H1 (cell line): ENCODE data around the gene KCNQ2. TPM values are rescaled to one million over a fixed set of nuclear protein-coding genes. Genes with fewer than 3 reads are reported as not detected.

Source experiments
- CTCF ChIA-PET: fragments of 300-600 bp; sonication (Branson Sonifier 250); formaldehyde crosslinking; loops from one replicate; lab custom pipeline; 2021; ENCODE audit not compliant: partially characterized antibody; lab: Charles Lee
- POLR2A ChIA-PET: fragments of 300-600 bp; sonication (Branson Sonifier 250); formaldehyde crosslinking; loops from one replicate; lab custom pipeline; 2021; ENCODE audit warnings: inconsistent platforms; ENCODE audit not compliant: partially characterized antibody; lab: Charles Lee
- DNase-seq, 2 experiments: peaks; one replicate each; pipeline versions ENCODE4 v3.0.0 to v3.0.0-alpha.2; 2010 to 2022; ENCODE audit warnings: low spot score in 2 of 2, low read depth in 1 of 2, mixed read lengths in 1 of 2
- FAIRE-seq: peaks from 2 replicates; lab custom pipeline; 2011; peaks lifted over from hg19 to GRCh38; lab: Jason Lieb, UNC
- H2AFZ ChIP-seq: 2 replicates; pipeline ENCODE4 v1.8.1; 2012; ENCODE audit warnings: low read length, inconsistent platforms
- H2AK5ac ChIP-seq: 2 replicates; pipeline ENCODE4 v1.6.1; 2013; ENCODE audit warnings: low read depth, low read length
- H2BK120ac ChIP-seq: replicated peaks from 2 replicates; pipeline ENCODE3; 2013; ENCODE audit warnings: low read depth, low read length, inconsistent platforms
- H2BK12ac ChIP-seq: 2 replicates; pipeline ENCODE4 v1.6.1; 2013; ENCODE audit warnings: low read depth, low read length
- H2BK15ac ChIP-seq: 2 replicates; pipeline ENCODE4 v1.6.1; 2013; ENCODE audit warnings: low read length
- H2BK20ac ChIP-seq: 2 replicates; pipeline ENCODE4 v1.6.1; 2013; ENCODE audit warnings: low read length
- H2BK5ac ChIP-seq: 2 replicates; pipeline ENCODE4 v1.6.1; 2013; ENCODE audit warnings: low read depth, low read length
- H3K14ac ChIP-seq: 2 replicates; pipeline ENCODE4 v1.6.1; 2013; ENCODE audit warnings: inconsistent platforms; ENCODE audit not compliant: insufficient read length
- H3K18ac ChIP-seq: 2 replicates; pipeline ENCODE4 v1.6.1; 2013; ENCODE audit warnings: low read length; ENCODE audit errors: extremely low read depth
- H3K23ac ChIP-seq: 2 replicates; pipeline ENCODE4 v1.6.1; 2013; ENCODE audit warnings: inconsistent platforms; ENCODE audit not compliant: insufficient read length
- H3K23me2 ChIP-seq: 2 replicates; pipeline ENCODE4 v1.6.1; 2013; ENCODE audit warnings: low read depth, low read length
- H3K27ac ChIP-seq: 2 replicates; pipeline ENCODE4 v1.6.1; 2011; ENCODE audit warnings: low read depth, low read length, inconsistent platforms
- H3K27me3 ChIP-seq, 4 experiments: replicated peaks in 1 of 4; 1 replicate in 1 of 4; 2 replicates in 3 of 4; pipeline versions ENCODE4 v1.6.1 to v1.8.1; 2011 to 2013; ENCODE audit warnings: low read length in 3 of 4, mild to moderate bottlenecking in 3 of 4, inconsistent platforms in 2 of 4, mixed read lengths in 2 of 4, moderate library complexity in 1 of 4; ENCODE audit not compliant: control insufficient read depth in 3 of 4, insufficient read depth in 3 of 4; ENCODE audit errors: extremely low read depth in 1 of 4
- H3K36me3 ChIP-seq, 4 experiments: 2 replicates each; pipeline versions ENCODE4 v1.6.1 to v1.8.1; 2011 to 2013; ENCODE audit warnings: mild to moderate bottlenecking in 4 of 4, low read length in 3 of 4, moderate library complexity in 2 of 4, control low read depth in 1 of 4, inconsistent platforms in 1 of 4; ENCODE audit not compliant: insufficient read depth in 4 of 4, control insufficient read depth in 2 of 4
- H3K4ac ChIP-seq: replicated peaks from 2 replicates; pipeline ENCODE3; 2013; ENCODE audit warnings: low read length, low read depth, mixed read lengths, inconsistent platforms; ENCODE audit not compliant: insufficient read length
- H3K4me1 ChIP-seq, 4 experiments: replicated peaks in 1 of 4; 1 replicate in 1 of 4; 2 replicates in 3 of 4; pipeline versions ENCODE4 v1.6.1 to v1.8.1; 2011 to 2013; ENCODE audit warnings: low read length in 3 of 4, inconsistent platforms in 2 of 4, mixed read lengths in 1 of 4; ENCODE audit not compliant: insufficient read depth in 4 of 4, control insufficient read depth in 3 of 4
- H3K4me2 ChIP-seq, 2 experiments: 2 replicates each; pipeline versions ENCODE4 v1.6.1 to v1.8.1; 2011 to 2013; ENCODE audit warnings: low read depth in 2 of 2, low read length in 2 of 2, control low read depth in 1 of 2, inconsistent platforms in 1 of 2, mild to moderate bottlenecking in 1 of 2; ENCODE audit not compliant: insufficient read depth in 1 of 2
- H3K4me3 ChIP-seq, 4 experiments: fragments of 200-600, 300-600 bp in 1 of 4; sonication (generic), shearing (Covaris generic), sonication (Bioruptor Twin) in 1 of 4; 2 replicates each; pipeline versions ENCODE4 v1.5.1 to v1.8.1; 2011 to 2016; ENCODE audit warnings: low read length in 4 of 4, low read depth in 3 of 4, control low read depth in 2 of 4, inconsistent platforms in 2 of 4, mild to moderate bottlenecking in 2 of 4, mixed read lengths in 1 of 4, moderate library complexity in 1 of 4; ENCODE audit not compliant: insufficient read depth in 2 of 4; ENCODE audit errors: extremely low read depth in 1 of 4
- H3K56ac ChIP-seq: replicated peaks from 2 replicates; pipeline ENCODE3; 2013; ENCODE audit warnings: low read depth, mild to moderate bottlenecking, mixed read lengths, low read length, inconsistent platforms; ENCODE audit not compliant: insufficient read length
- H3K79me1 ChIP-seq: 2 replicates; pipeline ENCODE4 v1.6.1; 2013; ENCODE audit warnings: low read depth, low read length, control low read depth
- H3K79me2 ChIP-seq, 2 experiments: 2 replicates each; pipeline versions ENCODE4 v1.6.1 to v1.8.1; 2012 to 2013; ENCODE audit warnings: low read length in 2 of 2, mild to moderate bottlenecking in 2 of 2, inconsistent platforms in 1 of 2; ENCODE audit not compliant: insufficient read depth in 2 of 2, control insufficient read depth in 1 of 2
- H3K9ac ChIP-seq, 4 experiments: replicated peaks in 1 of 4; 1 replicate in 1 of 4; 2 replicates in 3 of 4; pipeline versions ENCODE4 v1.6.1 to v1.8.1; 2011 to 2013; ENCODE audit warnings: low read depth in 3 of 4, low read length in 3 of 4, control low read depth in 2 of 4, mild to moderate bottlenecking in 2 of 4, moderate library complexity in 2 of 4, inconsistent platforms in 1 of 4; ENCODE audit errors: extremely low read depth in 1 of 4
- H3K9me3 ChIP-seq, 2 experiments: 2 replicates each; pipeline versions ENCODE4 v1.6.1 to v1.8.1; 2012 to 2013; ENCODE audit warnings: mild to moderate bottlenecking in 2 of 2, moderate library complexity in 2 of 2, control low read depth in 1 of 2, inconsistent platforms in 1 of 2, low read depth in 1 of 2, low read length in 1 of 2, mixed read lengths in 1 of 2; ENCODE audit not compliant: insufficient read depth in 2 of 2
- H4K20me1 ChIP-seq, 2 experiments: replicated peaks in 1 of 2; 2 replicates each; pipeline versions ENCODE3 to v1.8.1; 2011 to 2013; ENCODE audit warnings: inconsistent platforms in 2 of 2, low read length in 2 of 2, mild to moderate bottlenecking in 1 of 2; ENCODE audit not compliant: insufficient read depth in 2 of 2, control insufficient read depth in 1 of 2
- H4K5ac ChIP-seq: 2 replicates; pipeline ENCODE4 v1.6.1; 2013; ENCODE audit warnings: low read length, low read depth, mixed read lengths, inconsistent platforms; ENCODE audit not compliant: insufficient read length
- H4K8ac ChIP-seq: 2 replicates; pipeline ENCODE4 v1.8.0; 2013; ENCODE audit warnings: mild to moderate bottlenecking, moderate library complexity, low read length, inconsistent platforms; ENCODE audit not compliant: insufficient read depth; ENCODE audit errors: extremely low read depth
- H4K91ac ChIP-seq: replicated peaks from 2 replicates; pipeline ENCODE3; 2013; ENCODE audit warnings: low read length, mixed read lengths, inconsistent platforms; ENCODE audit not compliant: insufficient read length
- ATF2 ChIP-seq: IDR thresholded peaks from 2 replicates; pipeline ENCODE4 v1.6.1; 2012; ENCODE audit warnings: low read length, inconsistent platforms
- CHD2 ChIP-seq: IDR thresholded peaks from 2 replicates; pipeline ENCODE4 v1.6.1; 2012; ENCODE audit warnings: low read length, improper control_type of control experiment
- EP300 ChIP-seq, 2 experiments: IDR thresholded peaks; 1 replicate in 1 of 2; 2 replicates in 1 of 2; pipeline ENCODE4 v1.6.1; 2011 to 2012; ENCODE audit warnings: low read depth in 2 of 2, low read length in 2 of 2, mild to moderate bottlenecking in 2 of 2, borderline replicate concordance in 1 of 2, inconsistent platforms in 1 of 2, moderate library complexity in 1 of 2
- JUND ChIP-seq: IDR thresholded peaks from 2 replicates; pipeline ENCODE4 v1.6.1; 2011; ENCODE audit warnings: mild to moderate bottlenecking, improper control_type of control experiment, low read length
- KDM5A ChIP-seq: fragments of 200-600 bp; IDR thresholded peaks from 2 replicates; pipeline ENCODE4 v1.7.1; 2012; ENCODE audit warnings: mild to moderate bottlenecking, low read length, inconsistent platforms, mixed read lengths
- WGBS, 2 experiments: shearing (Covaris generic) in 1 of 2; methylation state at CpG; one replicate each; pipeline versions ENCODE4 v1.1.6 to v1.1.7; 2013 to 2015; ENCODE audit warnings: low lambda C conversion rate in 2 of 2, mixed read lengths in 2 of 2, inconsistent platforms in 1 of 2, low coverage in 1 of 2, missing lambda C conversion rate in 1 of 2; ENCODE audit not compliant: insufficient replicate concordance in 2 of 2, insufficient coverage in 1 of 2, insufficient read length in 1 of 2; ENCODE audit errors: extremely low coverage in 1 of 2, missing lambda C conversion rate in 1 of 2; 5-methylcytosine and 5-hydroxymethylcytosine counted together
- polyA plus RNA-seq, 7 experiments: library from polyadenylated mRNA; depleted of rRNA in 3 of 7; stranded (reverse) in 5 of 7; unstranded in 2 of 7; fragments of >200 nt in 5 of 7; fragments of 200-250 nt in 2 of 7; gene quantifications; 1 replicate in 5 of 7; 2 replicates in 1 of 7; 4 replicates in 1 of 7; pipeline versions ENCODE4 v1.2.1 to v1.2.3, GENCODE V29; 2011 to 2013; ENCODE audit warnings: missing spikeins in 2 of 7, mixed read lengths in 2 of 7
- total RNA-seq: library from RNA; stranded (reverse); fragmentation: NEBNext Ultra II Directional; extraction: Animal tissue kit (Norgen Biotek cat#: 25700); gene quantifications from 2 replicates; pipeline ENCODE4 v1.2.1, GENCODE V29; 2021

Gene KCNQ2
- total and polyA plus RNA-seq, 2 of the 8 experiments (the other 6 are each of a cell fraction or from before 2014, with no cell fraction given): 82.6 to 243 TPM

GRCh38 chr20:63371291-63371865, 101.1 kb downstream of the KCNQ2 start:
- Histone ChIP-seq H3K18ac (no peak overlapping the region; the same call in 1 of the 2 replicates), H3K27me3 (no peaks in the 10 kb centered on the region; a peak in 1 of 7 replicates), H3K9me3 (no peaks in the 10 kb centered on the region), H2BK120ac (no peak overlapping the region), H2BK15ac (peak overlapping the region; percentile 75; the same call in 1 of the 2 replicates), H3K4me2 (0 out of 4 replicates have a peak overlapping the region, but pooled peaks of 1 of the 2 experiments have one; percentile 22), H3K4ac (no peak overlapping the region), H4K5ac (no peak overlapping the region), H3K23ac (no peak overlapping the region), H2AK5ac (no peak overlapping the region), H3K23me2 (0 out of 2 replicates have a peak, but pooled peaks cover 3% of the 10 kb centered on the region), H4K20me1 (no peaks in the 10 kb centered on the region), H2AFZ (no peak overlapping the region), H3K36me3 (no peaks in the 10 kb centered on the region), H2BK12ac (peak overlapping the region; percentile 39; the same call in 1 of the 2 replicates), H3K79me2 (no peaks in the 10 kb centered on the region), H3K4me3 (no peak overlapping the region), H3K27ac (no peak overlapping the region), H3K14ac (no peak overlapping the region), H4K91ac (peak overlapping the region; percentile 52), H3K79me1 (peaks cover 2% of the 10 kb centered on the region; the same call in 1 of the 2 replicates), H2BK20ac (peak overlapping the region; percentile 32; the same call in 1 of the 2 replicates), H3K4me1 (peaks cover 0 to 7% (median 2%) of the 10 kb centered on the region in 4 experiments; a peak in 3 of 7 replicates), H2BK5ac (no peak overlapping the region; the same call in 1 of the 2 replicates), H4K8ac (no peak overlapping the region; the same call in 1 of the 2 replicates), H3K9ac (no peak overlapping the region), H3K56ac (no peak overlapping the region)
- WGBS, 2 experiments: 91% methylated on average over 26 of the region's 28 CpGs; no CpG with 5 or more reads in 1 of the 2 experiments
- no peak for DNase-seq
- ChIA-PET POLR2A (interaction anchor here (0.9 to 1.1 kb wide), 2 partner anchors 52 to 76 kb away, joined by 3 to 4 read pairs; no protein-coding TSS in a partner anchor), CTCF (interaction anchor here (0.7 to 5.2 kb wide), 7 partner anchors 8 to 190 kb away, joined by 3 to 25 read pairs (median 4); no protein-coding TSS in a partner anchor)
- TF ChIP-seq ATF2: no peak
- TF ChIP-seq JUND: no peak
- no peak for TF ChIP-seq EP300 (IDR thresholded peaks at IDR 0.05; ENCODE audit: borderline replicate concordance in 1 of 2, low read depth in 2 of 2, low read length in 2 of 2)
- TF ChIP-seq KDM5A: no peak
- no peak for TF ChIP-seq CHD2
- no peak for FAIRE-seq
